Measurements from ENCODE around the gene PPCDC. TPM values are rescaled to one million over a fixed set of nuclear protein-coding genes. Genes with fewer than 3 reads are reported as not detected.

Gene PPCDC
- polyA plus RNA-seq, 1 donor (not counting 4 experiments of a cell fraction or from before 2014, with no cell fraction given), result 11.9 TPM

GRCh38 chr15:75063889-75064288 lies 40.5 kb downstream of the PPCDC start:
- H3K27me3 ChIP-seq (ENCODE audit: control insufficient read depth, extremely low read depth, insufficient read depth, low read length), result no peaks in the 10 kb centered on the region
- H3K4me3 ChIP-seq (ENCODE audit: control insufficient read depth in 2 of 3, extremely low read depth in 1 of 3, insufficient read depth in 2 of 3, low read depth in 1 of 3, low read length in 3 of 3), result no peak overlapping the region
- no peak overlapping the region for H2AFZ ChIP-seq (ENCODE audit: control insufficient read depth, low read length)
- H3K4me1 ChIP-seq (ENCODE audit: control insufficient read depth, extremely low read depth, insufficient read depth, low read length), result peaks cover 22% of the 10 kb centered on the region
- no peaks in the 10 kb centered on the region for H3K36me3 ChIP-seq (ENCODE audit: control insufficient read depth in 2 of 2, extremely low read depth in 1 of 2, insufficient read depth in 2 of 2, low read length in 2 of 2)
- H3K27ac ChIP-seq (ENCODE audit: control insufficient read depth, insufficient read depth, low read length), result no peak overlapping the region
- H3K9ac ChIP-seq (ENCODE audit: control insufficient read depth, extremely low read depth, insufficient read depth, low read length), result no peak overlapping the region
- H3K4me2 ChIP-seq (ENCODE audit: control insufficient read depth, extremely low read depth, insufficient read depth, low read depth, low read length), result no peak overlapping the region
- H3K9me3 ChIP-seq (ENCODE audit: control insufficient read depth, low read depth, low read length), result no peaks in the 10 kb centered on the region
- H4K20me1 ChIP-seq (ENCODE audit: control insufficient read depth, extremely low read depth, insufficient read depth, low read length), result no peaks in the 10 kb centered on the region
- no peaks in the 10 kb centered on the region for H3K79me2 ChIP-seq (ENCODE audit: control insufficient read depth, insufficient read depth, low read length)
- DNase-seq (ENCODE audit: low read depth, low spot score) (no peak), FAIRE-seq (no peak)
- no peaks in the 10 kb centered on the region for H3K9me1 ChIP-seq (ENCODE audit: control insufficient read depth, extremely low read depth, insufficient read depth, low read length)
- dilution Hi-C loops (cut with MboI; ENCODE audit: extremely low pct_ligation_motif_present, low sequenced_read_pairs), result no loop called here
- TF ChIP-seq CTCF (optimal IDR thresholded peaks at IDR 0.05 in 1 of 3, IDR thresholded peaks at IDR 0.05 in 1 of 3, conservative IDR thresholded peaks at IDR 0.05 in 1 of 3; ENCODE audit: extremely low read depth in 1 of 3, insufficient read depth in 2 of 3, low read length in 3 of 3), result no peak
- no peak for TF ChIP-seq EZH2 (IDR thresholded peaks at IDR 0.05; ENCODE audit: low read length)

- no peak overlapping the region for H3K27ac ChIP-seq (ENCODE audit: control insufficient read depth, insufficient read depth, low read length)
- dilution Hi-C loops (cut with MboI; ENCODE audit: extremely low pct_ligation_motif_present, low sequenced_read_pairs), result no loop called here
- no peaks in the 10 kb centered on the region for H4K20me1 ChIP-seq (ENCODE audit: control insufficient read depth, extremely low read depth, insufficient read depth, low read length)
- H3K9me1 ChIP-seq (ENCODE audit: control insufficient read depth, extremely low read depth, insufficient read depth, low read length), result no peaks in the 10 kb centered on the region
- DNase-seq (ENCODE audit: low read depth, low spot score), result no peak
- peaks cover 5% of the 10 kb centered on the region for H3K27me3 ChIP-seq (ENCODE audit: control insufficient read depth, extremely low read depth, insufficient read depth, low read length)
- no peaks in the 10 kb centered on the region for H3K79me2 ChIP-seq (ENCODE audit: control insufficient read depth, insufficient read depth, low read length)
- H3K4me2 ChIP-seq (ENCODE audit: control insufficient read depth, extremely low read depth, insufficient read depth, low read depth, low read length), result no peak overlapping the region
- H3K9ac ChIP-seq (ENCODE audit: control insufficient read depth, extremely low read depth, insufficient read depth, low read length), result no peak overlapping the region
- H3K4me1 ChIP-seq (ENCODE audit: control insufficient read depth, extremely low read depth, insufficient read depth, low read length), result peaks cover 22% of the 10 kb centered on the region
- no peaks in the 10 kb centered on the region for H3K9me3 ChIP-seq (ENCODE audit: control insufficient read depth, low read depth, low read length)
- no peak for FAIRE-seq
- H2AFZ ChIP-seq (ENCODE audit: control insufficient read depth, low read length), result no peak overlapping the region
- TF ChIP-seq EZH2 (IDR thresholded peaks at IDR 0.05; ENCODE audit: low read length), result no peak
- TF ChIP-seq CTCF (optimal IDR thresholded peaks at IDR 0.05 in 1 of 3, IDR thresholded peaks at IDR 0.05 in 1 of 3, conservative IDR thresholded peaks at IDR 0.05 in 1 of 3; ENCODE audit: extremely low read depth in 1 of 3, insufficient read depth in 2 of 3, low read length in 3 of 3), result no peak
- no peak overlapping the region for H3K4me3 ChIP-seq (ENCODE audit: control insufficient read depth in 2 of 3, extremely low read depth in 1 of 3, insufficient read depth in 2 of 3, low read depth in 1 of 3, low read length in 3 of 3)
- no peaks in the 10 kb centered on the region for H3K36me3 ChIP-seq (ENCODE audit: control insufficient read depth in 2 of 2, extremely low read depth in 1 of 2, insufficient read depth in 2 of 2, low read length in 2 of 2)
Observed at GRCh38 chr15:75064846-75065245, 41.5 kb downstream of the PPCDC start.

Data from keratinocyte (primary cell).